Stimulated activated CD8-positive, alpha-beta memory T cell treated with anti-CD3 and anti-CD28 coated beads, Interleukin-4, amount 100 ng/mL, for 1 hour (primary cell): Measurements from ENCODE around the gene TTC39C.

ENCODE experiments used
- DNase-seq, 2 donors: peaks; one replicate each; pipeline ENCODE4 v3.0.0-alpha.2; 2020; ENCODE audit warnings: low read depth in 2 of 2, low spot score in 1 of 2

TTC39C gene

GRCh38 chr18:24014062-24014985 lies at the start of gene TTC39C:
Gene TTC39C (plus strand): TSS chr18:24014754. CDS start chr18:24014872, 118 bp downstream.
- peak; percentile 62 to 68 for DNase-seq

GRCh38 chr18:23966909-23967308 lies 47.6 kb upstream of the TTC39C start:
- no peak for DNase-seq

GRCh38 chr18:23967321-23968089 lies 47.0 kb upstream of the TTC39C start:
- no peak for DNase-seq

- DNase-seq: no peak
These were observed 45.6 kb upstream of the TTC39C start for GRCh38 chr18:23968638-23969604.

- DNase-seq: no peak
These were observed 44.9 kb upstream of the TTC39C start for GRCh38 chr18:23969664-23970063.

GRCh38 chr18:23970161-23971096 lies 44.1 kb upstream of the TTC39C start:
- no peak for DNase-seq

- DNase-seq: no peak
These were observed 43.5 kb upstream of the TTC39C start for GRCh38 chr18:23971097-23971440.

- no peak for DNase-seq
These were observed 42.8 kb upstream of the TTC39C start for GRCh38 chr18:23971666-23972230.

GRCh38 chr18:23972453-23972852 lies 42.1 kb upstream of the TTC39C start:
- no peak for DNase-seq

GRCh38 chr18:23977103-23977502 lies 37.5 kb upstream of the TTC39C start:
- DNase-seq: no peak

GRCh38 chr18:23977719-23978483 lies 36.7 kb upstream of the TTC39C start:
- no peak for DNase-seq

- no peak for DNase-seq
These were observed 33.1 kb upstream of the TTC39C start for GRCh38 chr18:23981369-23981980.

- DNase-seq: no peak
These were observed 32.1 kb upstream of the TTC39C start for GRCh38 chr18:23982155-23983079.

- DNase-seq: no peak
These were observed 31.4 kb upstream of the TTC39C start for GRCh38 chr18:23983112-23983511.

- no peak for DNase-seq
These were observed 27.8 kb upstream of the TTC39C start for GRCh38 chr18:23986600-23987359.
